Mammary epithelial cell (primary cell): ENCODE results near the gene ST3GAL3.

Source experiments
- CTCF ChIP-seq, 2 donors: IDR thresholded peaks in 1 of 2; conservative IDR thresholded peaks in 1 of 2; 2 replicates each; pipeline ENCODE4 v1.5.1; 2011 to 2012; ENCODE audit warnings: inconsistent platforms in 2 of 2, low read length in 2 of 2, mild to moderate bottlenecking in 2 of 2, control low read depth in 1 of 2, low read depth in 1 of 2; ENCODE audit not compliant: insufficient read depth in 1 of 2; ENCODE audit errors: extremely low read depth in 1 of 2
- EZH2 ChIP-seq: IDR thresholded peaks from 2 replicates; pipeline ENCODE4 v1.6.1; 2012; ENCODE audit warnings: low read length, inconsistent platforms, borderline replicate concordance

GRCh38 chr1:43933386-43934100 is 226.2 kb downstream of the ST3GAL3 start, which contains the start of gene ARTN:
- TF ChIP-seq CTCF (conservative IDR thresholded peaks at IDR 0.05 in 1 of 2, IDR thresholded peaks at IDR 0.05 in 1 of 2; ENCODE audit: extremely low read depth in 1 of 2, insufficient read depth in 1 of 2, low read depth in 1 of 2, low read length in 2 of 2) (no peak), EZH2 (no peak)
